ENCODE measurements around the gene GGN. TPM values are rescaled to one million over a fixed set of nuclear protein-coding genes. Genes with fewer than 3 reads are reported as not detected.

The GGN gene
- total RNA-seq, 1 donor from 2014 or later = 1.1 TPM

DNA sequence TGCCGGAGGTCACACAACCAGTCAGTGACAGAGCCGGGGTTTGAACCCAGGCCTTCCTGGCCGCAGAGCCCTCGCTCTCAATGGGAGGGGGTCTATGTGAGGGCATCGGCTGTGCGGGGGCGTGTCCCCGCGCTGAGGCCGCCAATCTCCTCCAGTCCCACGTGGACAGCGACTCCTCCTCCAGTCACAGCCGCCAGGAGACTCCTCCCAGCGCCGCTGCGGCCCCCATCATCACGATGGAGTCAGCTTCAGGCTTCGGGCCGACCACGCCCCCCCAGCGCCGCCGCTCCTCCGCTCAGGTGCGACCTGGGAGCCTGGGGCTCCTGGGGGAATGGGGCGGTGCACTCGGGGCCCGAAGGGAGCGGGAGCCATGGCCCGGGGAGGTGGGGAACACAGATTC lies 6.7 kb upstream of the GGN start:
- Mint-ChIP-seq H3K27ac (no peak overlapping the region), H3K4me1 (ENCODE audit: unreplicated experiment) (no peaks in the 10 kb centered on the region), H3K36me3 (peaks cover 18% of the 10 kb centered on the region), H3K4me3 (no peak overlapping the region), H3K27me3 (peaks cover 51% of the 10 kb centered on the region), H3K9me3 (no peaks in the 10 kb centered on the region)
- TF ChIP-seq, protein P1, sequence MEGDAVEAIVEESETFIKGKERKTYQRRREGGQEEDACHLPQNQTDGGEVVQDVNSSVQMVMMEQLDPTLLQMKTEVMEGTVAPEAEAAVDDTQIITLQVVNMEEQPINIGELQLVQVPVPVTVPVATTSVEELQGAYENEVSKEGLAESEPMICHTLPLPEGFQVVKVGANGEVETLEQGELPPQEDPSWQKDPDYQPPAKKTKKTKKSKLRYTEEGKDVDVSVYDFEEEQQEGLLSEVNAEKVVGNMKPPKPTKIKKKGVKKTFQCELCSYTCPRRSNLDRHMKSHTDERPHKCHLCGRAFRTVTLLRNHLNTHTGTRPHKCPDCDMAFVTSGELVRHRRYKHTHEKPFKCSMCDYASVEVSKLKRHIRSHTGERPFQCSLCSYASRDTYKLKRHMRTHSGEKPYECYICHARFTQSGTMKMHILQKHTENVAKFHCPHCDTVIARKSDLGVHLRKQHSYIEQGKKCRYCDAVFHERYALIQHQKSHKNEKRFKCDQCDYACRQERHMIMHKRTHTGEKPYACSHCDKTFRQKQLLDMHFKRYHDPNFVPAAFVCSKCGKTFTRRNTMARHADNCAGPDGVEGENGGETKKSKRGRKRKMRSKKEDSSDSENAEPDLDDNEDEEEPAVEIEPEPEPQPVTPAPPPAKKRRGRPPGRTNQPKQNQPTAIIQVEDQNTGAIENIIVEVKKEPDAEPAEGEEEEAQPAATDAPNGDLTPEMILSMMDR (conservative IDR thresholded peaks at IDR 0.05) = no peak
- DNase-seq (ENCODE audit: extremely low spot score, unreplicated experiment) = no peak

DNA sequence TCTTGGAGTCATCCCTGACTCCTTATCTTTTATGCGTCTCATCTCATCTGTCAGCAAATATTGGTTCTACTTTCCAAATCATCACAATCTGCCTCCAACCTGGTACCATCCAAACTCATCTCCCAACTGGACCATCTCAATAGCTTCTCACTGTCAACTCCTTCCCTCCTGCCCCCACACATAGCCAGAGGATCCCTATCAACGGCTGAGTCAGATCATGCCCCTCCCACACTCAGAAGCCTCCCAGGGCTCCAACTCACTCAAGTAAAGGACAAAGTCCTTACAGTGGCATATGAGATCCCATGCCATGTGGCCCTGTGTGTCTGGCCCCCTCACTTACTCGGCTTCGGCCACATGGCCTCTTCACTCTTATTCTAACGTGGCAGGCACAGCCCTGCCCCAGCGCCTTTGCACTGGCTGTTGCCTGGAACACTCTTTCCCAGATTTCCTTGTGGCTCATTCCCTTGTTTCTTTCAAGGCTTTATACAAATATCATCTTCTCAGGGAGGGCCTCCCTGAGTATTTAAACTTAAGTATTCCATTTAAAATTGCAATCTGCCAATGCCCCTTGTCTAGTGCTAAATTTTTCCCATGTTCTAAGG lies 5.0 kb upstream of the GGN start:
- peaks cover 18% of the 10 kb centered on the region for H3K36me3 Mint-ChIP-seq
- TF ChIP-seq, protein P1 (conservative IDR thresholded peaks at IDR 0.05) = no peak
- peak overlapping the region; percentile 58 for H3K27ac Mint-ChIP-seq
- H3K4me3 Mint-ChIP-seq = peak overlapping the region; percentile 26
- no peak for DNase-seq (ENCODE audit: extremely low spot score, unreplicated experiment)
- no peaks in the 10 kb centered on the region for H3K9me3 Mint-ChIP-seq
- peaks cover 4% of the 10 kb centered on the region for H3K4me1 Mint-ChIP-seq (ENCODE audit: unreplicated experiment)
- H3K27me3 Mint-ChIP-seq = peaks cover 54% of the 10 kb centered on the region

DNA sequence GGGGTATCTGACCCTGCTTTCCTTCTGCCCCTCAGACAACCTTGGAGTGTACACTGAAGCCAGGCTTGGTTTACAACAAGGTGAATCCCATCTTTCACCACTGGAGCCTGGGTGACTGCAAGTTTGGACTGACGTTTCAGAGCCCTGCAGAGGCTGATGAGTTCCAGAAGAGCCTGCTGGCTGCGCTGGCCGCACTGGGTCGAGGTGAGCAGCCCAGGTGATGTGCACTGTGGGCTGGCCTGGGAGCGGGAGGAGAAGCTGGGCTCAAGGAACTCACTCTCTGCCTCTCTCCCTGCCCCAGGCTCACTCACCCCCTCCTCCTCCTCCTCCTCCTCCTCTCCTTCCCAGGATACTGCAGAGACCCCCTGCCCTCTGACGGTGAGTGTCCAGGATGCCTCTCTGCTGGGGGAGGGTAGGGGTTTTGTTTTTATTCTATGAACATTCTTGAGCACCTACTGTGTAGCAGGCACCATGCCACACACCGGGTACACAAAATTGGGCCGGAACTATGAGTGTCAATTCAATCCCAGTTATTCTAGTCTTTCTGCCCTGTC lies 4.2 kb upstream of the GGN start:
- no peak overlapping the region for H3K27ac Mint-ChIP-seq
- H3K9me3 Mint-ChIP-seq = no peaks in the 10 kb centered on the region
- peaks cover 22% of the 10 kb centered on the region for H3K36me3 Mint-ChIP-seq
- H3K4me3 Mint-ChIP-seq = no peak overlapping the region
- DNase-seq (ENCODE audit: extremely low spot score, unreplicated experiment) = no peak
- H3K27me3 Mint-ChIP-seq = peaks cover 54% of the 10 kb centered on the region
- TF ChIP-seq, protein P1 (conservative IDR thresholded peaks at IDR 0.05) = no peak
- peaks cover 9% of the 10 kb centered on the region for H3K4me1 Mint-ChIP-seq (ENCODE audit: unreplicated experiment)

DNA sequence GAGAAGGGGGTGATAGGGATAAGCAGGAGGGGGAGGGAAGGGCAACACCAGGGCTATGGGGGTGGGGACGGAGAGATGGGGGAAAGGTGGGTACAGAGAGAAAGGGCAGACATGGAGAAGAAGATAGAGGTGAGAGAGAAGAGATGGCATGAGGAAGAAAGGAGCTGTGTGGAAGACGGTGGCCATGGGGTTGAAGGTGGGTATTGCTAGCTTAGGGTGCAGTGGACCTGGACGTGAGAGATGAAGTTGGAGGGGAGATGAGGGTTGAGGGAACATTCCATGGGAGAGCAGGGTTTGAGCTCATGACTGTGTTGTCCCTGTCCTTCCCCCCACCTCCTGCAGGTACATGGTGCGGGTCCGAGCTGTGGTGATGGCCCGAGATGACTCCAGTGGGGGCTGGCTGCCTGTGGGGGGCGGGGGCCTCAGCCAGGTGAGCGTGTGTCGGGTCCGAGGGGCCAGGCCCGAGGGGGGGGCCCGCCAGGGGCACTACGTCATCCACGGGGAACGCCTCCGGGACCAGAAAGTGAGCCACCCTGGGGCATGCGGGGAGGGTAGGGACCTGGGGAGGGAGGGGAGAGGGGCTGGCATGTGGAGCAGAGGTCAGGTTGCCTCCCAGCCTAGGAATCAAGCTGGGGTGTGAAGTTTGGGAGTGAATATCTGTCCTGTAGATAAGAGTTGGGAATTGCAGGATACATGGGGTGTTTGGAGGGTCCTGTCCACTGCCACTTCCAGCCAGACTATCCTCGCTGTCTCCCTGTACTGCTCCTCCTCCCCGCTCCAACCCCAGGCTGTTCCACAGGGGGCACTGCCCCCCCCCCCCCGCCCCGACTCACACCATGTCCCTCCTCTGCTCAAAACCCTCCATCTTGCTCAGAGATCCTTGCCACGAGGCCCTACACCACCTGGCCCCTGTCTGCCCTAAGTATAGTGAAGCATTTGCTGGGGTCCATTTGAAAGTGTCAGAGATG lies 2.4 kb upstream of the GGN start:
- H3K4me3 Mint-ChIP-seq = peak overlapping the region; percentile 88
- H3K27me3 Mint-ChIP-seq = peaks cover 48% of the 10 kb centered on the region
- peak overlapping the region; percentile 55 for H3K27ac Mint-ChIP-seq
- DNase-seq (ENCODE audit: extremely low spot score, unreplicated experiment) = no peak
- TF ChIP-seq, protein P1 (conservative IDR thresholded peaks at IDR 0.05) = no peak
- H3K4me1 Mint-ChIP-seq (ENCODE audit: unreplicated experiment) = peaks cover 9% of the 10 kb centered on the region
- no peaks in the 10 kb centered on the region for H3K9me3 Mint-ChIP-seq
- H3K36me3 Mint-ChIP-seq = peaks cover 17% of the 10 kb centered on the region

DNA sequence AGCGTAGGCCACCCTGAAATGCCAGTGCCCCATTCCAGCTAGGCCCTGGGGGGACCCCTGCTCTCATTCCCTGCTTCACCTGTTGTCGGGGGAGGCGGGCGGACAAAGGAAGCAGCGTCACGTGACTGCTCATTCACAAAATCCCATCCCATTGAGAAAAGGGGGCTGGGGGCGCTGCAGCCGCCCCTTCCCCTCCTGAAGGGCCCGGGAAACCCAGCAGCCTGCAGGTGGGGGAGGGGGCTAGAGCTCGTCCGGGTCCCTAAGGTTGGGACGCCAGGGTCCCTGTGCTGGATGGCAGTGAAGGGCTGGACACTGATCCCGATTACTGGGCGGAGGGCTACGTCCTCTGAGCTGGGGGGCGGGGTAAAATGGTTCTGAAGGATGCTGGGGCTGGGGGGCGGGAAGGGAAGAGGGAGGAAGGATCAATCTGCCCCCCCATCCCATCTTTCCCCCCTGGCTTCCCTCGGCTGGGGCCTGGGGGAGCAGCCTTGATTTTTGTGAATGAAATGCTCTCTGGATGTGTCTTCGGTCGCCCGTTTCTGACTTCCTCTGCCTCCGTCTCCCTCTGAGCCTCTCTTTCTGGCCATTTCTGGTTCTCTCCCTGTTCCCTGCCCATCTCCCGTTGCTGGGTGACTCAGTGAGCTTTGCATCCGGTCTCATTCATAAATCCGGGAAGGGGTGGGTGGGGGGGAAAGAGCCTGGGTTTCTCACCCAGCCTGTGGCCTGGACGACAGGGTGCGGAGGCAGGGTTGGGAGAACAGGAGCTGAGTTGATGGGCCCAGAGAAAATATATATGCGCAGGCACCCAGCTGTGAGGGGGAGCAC lies 1.5 kb upstream of the GGN start:
- Mint-ChIP-seq H3K9me3 (no peaks in the 10 kb centered on the region), H3K4me3 (peak overlapping the region; percentile 88), H3K27ac (peak overlapping the region; percentile 69), H3K36me3 (peaks cover 17% of the 10 kb centered on the region), H3K4me1 (ENCODE audit: unreplicated experiment) (peaks cover 9% of the 10 kb centered on the region), H3K27me3 (peaks cover 45% of the 10 kb centered on the region)
- TF ChIP-seq, protein P1 (conservative IDR thresholded peaks at IDR 0.05) = no peak
- DNase-seq (ENCODE audit: extremely low spot score, unreplicated experiment) = no peak
